Cardiac fibroblast (primary cell): ENCODE data around the gene ARRDC5.

Experiments used
- DNase-seq, 2 donors: peaks; one replicate each; pipeline versions ENCODE4 v3.0.0 to v3.0.0-alpha.2; 2010; ENCODE audit warnings: low read depth in 2 of 2
- H3K4me3 ChIP-seq, 2 donors: replicated peaks in 1 of 2; 1 replicate in 1 of 2; 2 replicates in 1 of 2; pipeline ENCODE4 v1.5.1; 2011; ENCODE audit warnings: low read depth in 2 of 2, low read length in 2 of 2, mild to moderate bottlenecking in 2 of 2, moderate library complexity in 1 of 2
- TF ChIP-seq, protein P1 (sequence below): IDR thresholded peaks from one replicate; pipeline ENCODE4 v1.5.1; 2011; ENCODE audit warnings: low read depth, mild to moderate bottlenecking, low read length, inconsistent platforms

ARRDC5 gene

DNA sequence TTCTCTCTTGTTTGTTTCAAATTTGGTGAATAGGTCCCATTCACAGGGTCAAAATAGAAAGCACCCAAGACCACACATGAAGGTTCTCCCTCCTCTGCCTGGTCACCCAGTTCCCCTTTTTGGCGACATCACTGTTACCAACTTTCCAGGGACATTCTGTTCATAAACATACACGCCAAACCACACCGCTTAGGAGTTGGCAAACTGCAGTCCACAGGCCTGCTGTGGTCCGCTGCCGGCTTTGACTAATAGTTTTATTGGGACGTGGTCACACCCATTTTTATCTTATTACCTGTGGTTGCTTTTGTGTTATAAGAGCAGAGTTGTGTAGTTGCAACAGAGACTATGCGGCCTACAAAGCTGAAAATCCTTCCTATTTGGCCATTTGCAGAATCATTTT, 30.8 kb upstream of the ARRDC5 start:
- TF ChIP-seq, protein P1, sequence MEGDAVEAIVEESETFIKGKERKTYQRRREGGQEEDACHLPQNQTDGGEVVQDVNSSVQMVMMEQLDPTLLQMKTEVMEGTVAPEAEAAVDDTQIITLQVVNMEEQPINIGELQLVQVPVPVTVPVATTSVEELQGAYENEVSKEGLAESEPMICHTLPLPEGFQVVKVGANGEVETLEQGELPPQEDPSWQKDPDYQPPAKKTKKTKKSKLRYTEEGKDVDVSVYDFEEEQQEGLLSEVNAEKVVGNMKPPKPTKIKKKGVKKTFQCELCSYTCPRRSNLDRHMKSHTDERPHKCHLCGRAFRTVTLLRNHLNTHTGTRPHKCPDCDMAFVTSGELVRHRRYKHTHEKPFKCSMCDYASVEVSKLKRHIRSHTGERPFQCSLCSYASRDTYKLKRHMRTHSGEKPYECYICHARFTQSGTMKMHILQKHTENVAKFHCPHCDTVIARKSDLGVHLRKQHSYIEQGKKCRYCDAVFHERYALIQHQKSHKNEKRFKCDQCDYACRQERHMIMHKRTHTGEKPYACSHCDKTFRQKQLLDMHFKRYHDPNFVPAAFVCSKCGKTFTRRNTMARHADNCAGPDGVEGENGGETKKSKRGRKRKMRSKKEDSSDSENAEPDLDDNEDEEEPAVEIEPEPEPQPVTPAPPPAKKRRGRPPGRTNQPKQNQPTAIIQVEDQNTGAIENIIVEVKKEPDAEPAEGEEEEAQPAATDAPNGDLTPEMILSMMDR: no peak
- DNase-seq: peak in 1 of 2 donors; percentile 26
- H3K4me3 ChIP-seq: no peak overlapping the region

DNA sequence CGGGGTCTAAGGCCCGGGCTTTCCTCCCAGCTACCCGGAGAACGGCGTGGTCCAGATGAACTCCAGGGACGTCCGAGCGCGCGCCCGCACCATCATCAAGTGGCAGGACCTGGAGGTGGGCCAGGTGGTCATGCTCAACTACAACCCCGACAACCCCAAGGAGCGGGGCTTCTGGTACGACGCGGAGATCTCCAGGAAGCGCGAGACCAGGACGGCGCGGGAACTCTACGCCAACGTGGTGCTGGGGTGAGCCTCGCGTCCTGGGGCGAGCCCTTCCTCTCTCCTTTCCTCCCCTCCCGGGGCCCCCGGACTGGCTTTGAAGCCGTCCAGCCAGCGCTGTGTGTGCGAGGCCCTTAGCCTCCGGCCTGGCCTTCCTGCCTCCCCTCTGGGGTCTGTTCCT, 30.0 kb upstream of the ARRDC5 start:
- H3K4me3 ChIP-seq: no peak overlapping the region
- TF ChIP-seq, protein P1: no peak
- no peak for DNase-seq

DNA sequence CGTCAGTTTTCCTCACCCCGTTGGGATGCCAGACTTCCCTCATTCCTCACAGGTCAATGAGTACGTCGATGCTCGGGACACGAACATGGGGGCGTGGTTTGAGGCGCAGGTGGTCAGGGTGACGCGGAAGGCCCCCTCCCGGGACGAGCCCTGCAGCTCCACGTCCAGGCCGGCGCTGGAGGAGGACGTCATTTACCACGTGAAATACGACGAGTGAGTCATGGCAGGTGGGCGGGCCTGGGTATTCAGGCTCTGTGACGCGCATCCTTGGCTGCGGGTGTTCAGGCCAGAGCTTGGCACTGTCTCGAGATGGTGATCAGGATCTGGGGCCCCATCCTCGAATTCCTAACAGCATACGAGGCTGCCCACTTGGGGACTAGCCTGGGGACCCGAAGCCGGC, 28.0 kb upstream of the ARRDC5 start:
- no peak overlapping the region for H3K4me3 ChIP-seq
- TF ChIP-seq, protein P1: no peak
- DNase-seq: no peak

DNA sequence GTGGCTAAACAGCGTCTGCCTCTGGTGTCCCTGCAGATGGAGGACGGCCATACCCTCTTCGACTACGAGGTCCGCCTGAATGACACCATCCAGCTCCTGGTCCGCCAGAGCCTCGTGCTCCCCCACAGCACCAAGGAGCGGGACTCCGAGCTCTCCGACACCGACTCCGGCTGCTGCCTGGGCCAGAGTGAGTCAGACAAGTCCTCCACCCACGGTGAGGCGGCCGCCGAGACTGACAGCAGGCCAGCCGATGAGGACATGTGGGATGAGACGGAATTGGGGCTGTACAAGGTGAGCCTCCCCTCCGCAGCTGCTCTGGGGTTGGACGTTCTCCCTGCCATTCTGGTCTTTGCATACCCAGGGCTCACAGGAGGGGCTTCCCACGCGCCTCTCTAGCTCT, 26.5 kb upstream of the ARRDC5 start:
- H3K4me3 ChIP-seq: no peak overlapping the region
- DNase-seq: peak; percentile 35 to 40
- TF ChIP-seq, protein P1: no peak

DNA sequence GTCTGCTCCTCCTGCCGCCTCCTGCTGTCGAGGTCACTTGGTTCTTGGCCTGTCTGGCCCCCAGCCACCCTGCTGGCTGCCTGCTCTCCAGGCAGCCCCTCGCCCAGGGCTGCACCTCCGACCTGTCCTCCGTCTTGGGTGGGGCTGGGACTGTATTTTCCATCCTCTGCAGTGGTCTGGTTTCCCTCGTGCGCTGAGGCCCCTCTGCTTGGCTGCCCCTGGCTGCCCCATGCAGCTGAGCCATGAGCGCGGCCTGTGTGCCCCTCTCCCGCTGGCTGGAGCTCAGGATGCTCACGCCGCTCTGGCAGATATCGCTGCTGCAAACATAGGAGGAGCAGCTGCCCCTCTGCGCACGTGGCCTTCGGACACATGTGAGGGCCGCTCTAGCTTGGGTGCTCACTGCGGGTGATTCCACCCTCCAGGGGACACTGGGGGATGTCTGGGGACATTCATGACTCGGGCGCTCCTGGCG, 20.6 kb upstream of the ARRDC5 start:
- TF ChIP-seq, protein P1: no peak
- DNase-seq: no peak
- no peak overlapping the region for H3K4me3 ChIP-seq

DNA sequence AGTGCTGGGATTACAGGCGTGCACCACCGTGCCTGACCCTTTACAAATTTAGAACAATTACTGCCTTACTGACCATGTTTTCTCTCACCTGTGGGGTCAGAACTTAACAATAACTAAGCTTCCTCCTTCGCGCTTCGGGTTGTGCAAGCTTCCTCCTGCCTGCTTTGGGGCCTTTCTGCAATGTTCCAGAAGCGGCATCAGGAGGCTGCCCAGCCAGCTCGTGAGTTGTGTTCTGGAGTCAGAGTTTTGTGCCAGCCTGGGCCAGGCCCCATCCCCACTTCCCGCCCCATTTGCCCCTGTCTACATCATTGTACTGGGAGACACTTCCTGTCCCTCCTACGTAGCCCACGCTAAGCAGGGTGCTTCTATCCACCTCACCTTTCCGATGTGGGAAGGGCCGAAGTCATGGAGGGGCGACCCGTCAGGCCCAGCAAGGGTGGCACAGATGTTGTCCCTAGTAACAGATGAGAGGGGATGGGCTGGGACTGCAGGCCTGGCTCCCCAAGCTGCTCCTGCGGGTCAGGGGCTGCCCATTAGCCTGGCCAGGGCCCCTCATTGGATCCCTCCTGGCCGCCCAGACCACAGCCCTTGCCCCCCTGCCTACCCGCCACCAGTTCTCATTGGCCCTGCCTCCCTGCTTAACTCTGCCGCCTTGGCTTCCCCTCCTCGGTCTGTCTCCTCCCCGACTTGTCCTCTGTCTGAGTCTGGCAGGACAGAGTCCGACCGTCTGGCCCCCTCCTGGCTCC, 20.0 kb upstream of the ARRDC5 start:
- H3K4me3 ChIP-seq: no peak overlapping the region
- TF ChIP-seq, protein P1: no peak
- DNase-seq: no peak
